HL-60 (cell line): ENCODE measurements around the gene HDAC9.

Source experiments
- GABPA ChIP-seq: IDR thresholded peaks from 2 replicates; pipeline ENCODE4 v1.6.1; 2012; ENCODE audit warnings: low read depth
- POLR2AphosphoS5 ChIP-seq: IDR thresholded peaks from 2 replicates; pipeline ENCODE4 v1.6.1; 2012; ENCODE audit warnings: low read depth
- SPI1 ChIP-seq: IDR thresholded peaks from 2 replicates; pipeline ENCODE4 v1.6.1; 2012; ENCODE audit warnings: low read depth, mild to moderate bottlenecking, borderline replicate concordance
- TF ChIP-seq, protein P1 (sequence below): IDR thresholded peaks from one replicate; pipeline ENCODE4 v1.5.1; 2011; ENCODE audit warnings: low read length, control low read depth, inconsistent platforms; ENCODE audit not compliant: insufficient read depth
- TF ChIP-seq, protein P2 (sequence below): IDR thresholded peaks from 2 replicates; pipeline ENCODE4 v1.6.1; 2012; ENCODE audit warnings: low read depth; ENCODE audit not compliant: insufficient replicate concordance

DNA sequence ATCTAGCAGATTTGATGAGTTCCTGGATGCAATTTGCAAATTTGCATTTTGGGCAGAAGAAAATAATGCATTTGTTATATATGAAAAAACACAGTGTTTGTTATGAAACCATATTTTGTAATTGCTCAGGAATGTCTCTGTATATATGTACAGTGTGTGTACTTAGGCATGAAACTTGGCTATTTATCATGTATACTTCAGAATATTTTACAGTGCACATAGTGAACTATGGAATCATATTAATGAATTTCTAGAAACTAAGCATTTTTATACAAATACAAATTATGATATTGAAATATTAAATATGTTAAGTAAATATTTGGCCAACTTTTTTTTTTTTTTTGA is 514.4 kb downstream of the HDAC9 start:
- TF ChIP-seq, protein P1, sequence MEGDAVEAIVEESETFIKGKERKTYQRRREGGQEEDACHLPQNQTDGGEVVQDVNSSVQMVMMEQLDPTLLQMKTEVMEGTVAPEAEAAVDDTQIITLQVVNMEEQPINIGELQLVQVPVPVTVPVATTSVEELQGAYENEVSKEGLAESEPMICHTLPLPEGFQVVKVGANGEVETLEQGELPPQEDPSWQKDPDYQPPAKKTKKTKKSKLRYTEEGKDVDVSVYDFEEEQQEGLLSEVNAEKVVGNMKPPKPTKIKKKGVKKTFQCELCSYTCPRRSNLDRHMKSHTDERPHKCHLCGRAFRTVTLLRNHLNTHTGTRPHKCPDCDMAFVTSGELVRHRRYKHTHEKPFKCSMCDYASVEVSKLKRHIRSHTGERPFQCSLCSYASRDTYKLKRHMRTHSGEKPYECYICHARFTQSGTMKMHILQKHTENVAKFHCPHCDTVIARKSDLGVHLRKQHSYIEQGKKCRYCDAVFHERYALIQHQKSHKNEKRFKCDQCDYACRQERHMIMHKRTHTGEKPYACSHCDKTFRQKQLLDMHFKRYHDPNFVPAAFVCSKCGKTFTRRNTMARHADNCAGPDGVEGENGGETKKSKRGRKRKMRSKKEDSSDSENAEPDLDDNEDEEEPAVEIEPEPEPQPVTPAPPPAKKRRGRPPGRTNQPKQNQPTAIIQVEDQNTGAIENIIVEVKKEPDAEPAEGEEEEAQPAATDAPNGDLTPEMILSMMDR: no peak
- TF ChIP-seq POLR2AphosphoS5 (no peak), GABPA (no peak), SPI1 (no peak)
- TF ChIP-seq, protein P2, sequence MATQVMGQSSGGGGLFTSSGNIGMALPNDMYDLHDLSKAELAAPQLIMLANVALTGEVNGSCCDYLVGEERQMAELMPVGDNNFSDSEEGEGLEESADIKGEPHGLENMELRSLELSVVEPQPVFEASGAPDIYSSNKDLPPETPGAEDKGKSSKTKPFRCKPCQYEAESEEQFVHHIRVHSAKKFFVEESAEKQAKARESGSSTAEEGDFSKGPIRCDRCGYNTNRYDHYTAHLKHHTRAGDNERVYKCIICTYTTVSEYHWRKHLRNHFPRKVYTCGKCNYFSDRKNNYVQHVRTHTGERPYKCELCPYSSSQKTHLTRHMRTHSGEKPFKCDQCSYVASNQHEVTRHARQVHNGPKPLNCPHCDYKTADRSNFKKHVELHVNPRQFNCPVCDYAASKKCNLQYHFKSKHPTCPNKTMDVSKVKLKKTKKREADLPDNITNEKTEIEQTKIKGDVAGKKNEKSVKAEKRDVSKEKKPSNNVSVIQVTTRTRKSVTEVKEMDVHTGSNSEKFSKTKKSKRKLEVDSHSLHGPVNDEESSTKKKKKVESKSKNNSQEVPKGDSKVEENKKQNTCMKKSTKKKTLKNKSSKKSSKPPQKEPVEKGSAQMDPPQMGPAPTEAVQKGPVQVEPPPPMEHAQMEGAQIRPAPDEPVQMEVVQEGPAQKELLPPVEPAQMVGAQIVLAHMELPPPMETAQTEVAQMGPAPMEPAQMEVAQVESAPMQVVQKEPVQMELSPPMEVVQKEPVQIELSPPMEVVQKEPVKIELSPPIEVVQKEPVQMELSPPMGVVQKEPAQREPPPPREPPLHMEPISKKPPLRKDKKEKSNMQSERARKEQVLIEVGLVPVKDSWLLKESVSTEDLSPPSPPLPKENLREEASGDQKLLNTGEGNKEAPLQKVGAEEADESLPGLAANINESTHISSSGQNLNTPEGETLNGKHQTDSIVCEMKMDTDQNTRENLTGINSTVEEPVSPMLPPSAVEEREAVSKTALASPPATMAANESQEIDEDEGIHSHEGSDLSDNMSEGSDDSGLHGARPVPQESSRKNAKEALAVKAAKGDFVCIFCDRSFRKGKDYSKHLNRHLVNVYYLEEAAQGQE: no peak
